ENCODE data around the gene HPCAL1. TPM values are rescaled to one million over a fixed set of nuclear protein-coding genes. Genes with fewer than 3 reads are reported as not detected.
A peak's percentile ranks its signal among the peaks of the same experiment; 100 is the strongest.

The HPCAL1 gene
- total and polyA plus RNA-seq, 4 donors: 122 to 147 (median 136) TPM

- peaks cover 0 to 2% (median 1%) of the 10 kb centered on the region in 4 donors for H3K36me3 ChIP-seq (ENCODE audit: control insufficient read depth in 4 of 4, insufficient read depth in 4 of 4, low read length in 4 of 4)
- no peaks in the 10 kb centered on the region for H3K27me3 ChIP-seq (ENCODE audit: control insufficient read depth in 3 of 3, insufficient read depth in 3 of 3, low read length in 2 of 3)
- H3K27ac ChIP-seq (ENCODE audit: low read depth in 1 of 2, low read length in 1 of 2): peak overlapping the region in 1 of 2 donors; percentile 48
- peak; percentile 9 for ATAC-seq (ENCODE audit: insufficient read depth, low FRiP score)
- no peak for DNase-seq
- no peak overlapping the region for H3K4me3 ChIP-seq
- WGBS, 2 donors: 59 to 76% methylated on average over 4 of the region's 4 CpGs
- H3K9ac ChIP-seq (ENCODE audit: insufficient read depth in 1 of 2, low read length in 2 of 2): no peak overlapping the region
- no peaks in the 10 kb centered on the region for H3K9me3 ChIP-seq (ENCODE audit: control insufficient read depth in 4 of 4, insufficient read depth in 3 of 4, low read length in 3 of 4)
- TF ChIP-seq, protein P1, sequence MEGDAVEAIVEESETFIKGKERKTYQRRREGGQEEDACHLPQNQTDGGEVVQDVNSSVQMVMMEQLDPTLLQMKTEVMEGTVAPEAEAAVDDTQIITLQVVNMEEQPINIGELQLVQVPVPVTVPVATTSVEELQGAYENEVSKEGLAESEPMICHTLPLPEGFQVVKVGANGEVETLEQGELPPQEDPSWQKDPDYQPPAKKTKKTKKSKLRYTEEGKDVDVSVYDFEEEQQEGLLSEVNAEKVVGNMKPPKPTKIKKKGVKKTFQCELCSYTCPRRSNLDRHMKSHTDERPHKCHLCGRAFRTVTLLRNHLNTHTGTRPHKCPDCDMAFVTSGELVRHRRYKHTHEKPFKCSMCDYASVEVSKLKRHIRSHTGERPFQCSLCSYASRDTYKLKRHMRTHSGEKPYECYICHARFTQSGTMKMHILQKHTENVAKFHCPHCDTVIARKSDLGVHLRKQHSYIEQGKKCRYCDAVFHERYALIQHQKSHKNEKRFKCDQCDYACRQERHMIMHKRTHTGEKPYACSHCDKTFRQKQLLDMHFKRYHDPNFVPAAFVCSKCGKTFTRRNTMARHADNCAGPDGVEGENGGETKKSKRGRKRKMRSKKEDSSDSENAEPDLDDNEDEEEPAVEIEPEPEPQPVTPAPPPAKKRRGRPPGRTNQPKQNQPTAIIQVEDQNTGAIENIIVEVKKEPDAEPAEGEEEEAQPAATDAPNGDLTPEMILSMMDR (IDR thresholded peaks at IDR 0.05; ENCODE audit: control extremely low read depth, extremely low read depth): no peak
- H3K4me1 ChIP-seq (ENCODE audit: control insufficient read depth in 5 of 5, insufficient read depth in 5 of 5, low read length in 5 of 5): peaks cover 0 to 53% (median 2%) of the 10 kb centered on the region in 5 donors
Measured at GRCh38 chr2:10397878-10398277, 95.2 kb downstream of the HPCAL1 start.

DNA sequence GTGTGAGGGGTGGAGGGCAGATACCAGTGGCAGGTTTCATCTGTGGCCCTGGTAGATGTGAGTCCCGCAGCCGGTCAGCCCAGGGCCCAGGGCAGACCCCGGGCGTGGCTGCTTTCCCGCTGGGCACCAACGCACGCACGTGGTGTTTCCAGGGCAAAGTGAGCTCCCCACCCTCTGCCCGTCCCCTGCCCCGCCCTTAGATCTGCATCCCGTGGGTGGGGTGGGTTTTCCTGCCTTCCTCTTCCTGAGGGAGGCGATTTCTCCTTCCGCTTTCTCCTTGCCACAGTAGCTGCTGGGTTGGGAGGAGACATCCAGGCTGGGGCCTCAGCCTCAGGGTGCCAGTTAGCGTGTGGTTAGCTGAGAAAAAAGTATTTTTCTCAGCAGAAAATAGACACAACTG is 95.8 kb downstream of the HPCAL1 start:
- H3K27me3 ChIP-seq (ENCODE audit: control insufficient read depth in 3 of 3, insufficient read depth in 3 of 3, low read length in 2 of 3): no peaks in the 10 kb centered on the region
- peaks cover 0 to 49% (median 0%) of the 10 kb centered on the region in 5 donors for H3K4me1 ChIP-seq (ENCODE audit: control insufficient read depth in 5 of 5, insufficient read depth in 5 of 5, low read length in 5 of 5)
- no peaks in the 10 kb centered on the region for H3K9me3 ChIP-seq (ENCODE audit: control insufficient read depth in 4 of 4, insufficient read depth in 3 of 4, low read length in 3 of 4)
- TF ChIP-seq, protein P1 (IDR thresholded peaks at IDR 0.05; ENCODE audit: control extremely low read depth, extremely low read depth): no peak
- ATAC-seq (ENCODE audit: insufficient read depth, low FRiP score) (no peak), DNase-seq (no peak)
- WGBS, 2 donors: 5 to 54% methylated on average over 14 of the region's 14 CpGs
- peak overlapping the region in 1 of 2 donors; percentile 59 for H3K27ac ChIP-seq (ENCODE audit: low read depth in 1 of 2, low read length in 1 of 2)
- H3K36me3 ChIP-seq (ENCODE audit: control insufficient read depth in 4 of 4, insufficient read depth in 4 of 4, low read length in 4 of 4): peaks cover 0 to 2% (median 1%) of the 10 kb centered on the region in 4 donors
- H3K9ac ChIP-seq (ENCODE audit: insufficient read depth in 1 of 2, low read length in 2 of 2): no peak overlapping the region
- H3K4me3 ChIP-seq: no peak overlapping the region

DNA sequence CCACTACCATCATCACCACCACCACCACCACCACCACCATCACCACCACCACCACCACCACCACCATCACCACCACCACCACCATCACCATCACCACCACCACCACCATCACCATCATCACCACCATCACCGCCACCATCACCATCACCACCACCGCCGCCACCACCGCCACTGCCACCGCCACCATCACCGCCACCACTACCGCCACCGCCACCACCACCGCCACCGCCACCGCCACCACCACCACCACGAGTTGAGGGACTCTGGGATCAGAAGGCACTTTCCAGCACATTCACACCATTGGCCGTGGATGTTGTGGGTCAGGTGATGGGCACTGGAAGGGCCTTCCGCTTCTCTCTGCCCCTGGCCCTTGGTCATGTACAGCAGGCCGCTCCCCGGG is 96.7 kb downstream of the HPCAL1 start:
- TF ChIP-seq, protein P1 (IDR thresholded peaks at IDR 0.05; ENCODE audit: control extremely low read depth, extremely low read depth): no peak
- no peak for DNase-seq

GRCh38 chr2:10400002-10400401 is 97.3 kb downstream of the HPCAL1 start:
- no peaks in the 10 kb centered on the region for H3K9me3 ChIP-seq (ENCODE audit: control insufficient read depth in 4 of 4, insufficient read depth in 3 of 4, low read length in 3 of 4)
- no peaks in the 10 kb centered on the region for H3K27me3 ChIP-seq (ENCODE audit: control insufficient read depth in 3 of 3, insufficient read depth in 3 of 3, low read length in 2 of 3)
- no peak for DNase-seq
- no peak overlapping the region for H3K9ac ChIP-seq (ENCODE audit: insufficient read depth in 1 of 2, low read length in 2 of 2)
- no peak overlapping the region for H3K4me3 ChIP-seq
- H3K27ac ChIP-seq (ENCODE audit: low read depth in 1 of 2, low read length in 1 of 2): peak overlapping the region; percentile 4 to 84
- peaks cover 0 to 5% (median 1%) of the 10 kb centered on the region in 4 donors for H3K36me3 ChIP-seq (ENCODE audit: control insufficient read depth in 4 of 4, insufficient read depth in 4 of 4, low read length in 4 of 4)
- 84 to 89% methylated on average over 14 of the region's 14 CpGs for WGBS, 2 donors
- no peak for ATAC-seq (ENCODE audit: insufficient read depth, low FRiP score)
- H3K4me1 ChIP-seq (ENCODE audit: control insufficient read depth in 5 of 5, insufficient read depth in 5 of 5, low read length in 5 of 5): peaks cover 0 to 53% (median 5%) of the 10 kb centered on the region in 5 donors
- TF ChIP-seq, protein P1 (IDR thresholded peaks at IDR 0.05; ENCODE audit: control extremely low read depth, extremely low read depth): no peak

More for the DNA sequence above, 96.7 kb downstream of the HPCAL1 start:
- no peaks in the 10 kb centered on the region for H3K27me3 ChIP-seq (ENCODE audit: control insufficient read depth in 3 of 3, insufficient read depth in 3 of 3, low read length in 2 of 3)
- no peak for ATAC-seq (ENCODE audit: insufficient read depth, low FRiP score)
- no peak overlapping the region for H3K4me3 ChIP-seq
- H3K4me1 ChIP-seq (ENCODE audit: control insufficient read depth in 5 of 5, insufficient read depth in 5 of 5, low read length in 5 of 5): peaks cover 0 to 48% (median 0%) of the 10 kb centered on the region in 5 donors
- H3K9ac ChIP-seq (ENCODE audit: insufficient read depth in 1 of 2, low read length in 2 of 2): no peak overlapping the region
- H3K27ac ChIP-seq (ENCODE audit: low read depth in 1 of 2, low read length in 1 of 2): peak overlapping the region in 1 of 2 donors; percentile 84
- 86 to 99% methylated on average over 6 to 15 of the region's 16 CpGs for WGBS, 2 donors
- H3K36me3 ChIP-seq (ENCODE audit: control insufficient read depth in 4 of 4, insufficient read depth in 4 of 4, low read length in 4 of 4): peaks cover 0 to 5% (median 1%) of the 10 kb centered on the region in 4 donors
- H3K9me3 ChIP-seq (ENCODE audit: control insufficient read depth in 4 of 4, insufficient read depth in 3 of 4, low read length in 3 of 4): no peaks in the 10 kb centered on the region
